HCT116 (cell line): ENCODE measurements around the gene CDK19. TPM values are rescaled to one million over a fixed set of nuclear protein-coding genes. Genes with fewer than 3 reads are reported as not detected.

Experiments used
- ATAC-seq: fragments of 200-7000 bp; cut with Tn5 transposase; 2 replicates; pipeline ENCODE4 v1.9.1; 2020; ENCODE audit warnings: mild to moderate bottlenecking, moderate library complexity
- BruUV-seq: library from RNA; stranded (reverse); fragments of 400-500 nt; replicated peaks from 2 replicates; lab custom pipeline; 2021; lab: Mats Ljungman, UMichigan
- CTCF ChIA-PET: fragments of 300-600 bp; sonication (Branson Sonifier 250); formaldehyde crosslinking; loops from one replicate; lab custom pipeline; 2021; ENCODE audit warnings: antibody characterized with exemption; lab: Charles Lee
- POLR2A ChIA-PET: fragments of 300-600, 350-600 bp; sonication (Branson Sonifier 250); formaldehyde crosslinking; loops from one replicate; lab custom pipeline; 2021; ENCODE audit warnings: antibody characterized with exemption; lab: Charles Lee
- RAD21 ChIA-PET, 2 experiments: fragments of 300-600 bp; sonication (Branson Sonifier 250); formaldehyde crosslinking; loops; one replicate each; lab custom pipeline; 2023; ENCODE audit warnings: low total read pairs in 2 of 2; ENCODE audit not compliant: uncharacterized antibody in 2 of 2, unreplicated experiment in 2 of 2, low non-redundant PET in 1 of 2; lab: Charles Lee
- DNase-seq: peaks from one replicate; pipeline ENCODE4 v3.0.0-alpha.2; 2010; ENCODE audit warnings: low read depth, low spot score
- H2AFZ ChIP-seq: fragments of 200-600 bp; shearing (Covaris generic), sonication (generic); 2 replicates; pipeline ENCODE4 v1.6.1; 2017; ENCODE audit warnings: low read depth, mixed run types, mixed read lengths, antibody characterized with exemption, low read length; ENCODE audit not compliant: poor library complexity, severe bottlenecking
- H3K27ac ChIP-seq: 2 replicates; pipeline ENCODE4 v1.5.1; 2012; ENCODE audit warnings: low read depth, low read length
- H3K27me3 ChIP-seq: fragments of 200-600 bp; sonication (generic); 2 replicates; pipeline ENCODE4 v1.6.1; 2016; ENCODE audit warnings: mixed run types, low read length, mixed read lengths; ENCODE audit not compliant: insufficient read depth
- H3K36me3 ChIP-seq, 2 experiments: fragments of 200-500 bp in 1 of 2; fragments of 200-600 bp in 1 of 2; sonication (Bioruptor generic) in 1 of 2; sonication (generic) in 1 of 2; 2 replicates each; pipeline versions ENCODE4 v1.5.1 to v1.6.1; 2014 to 2016; ENCODE audit warnings: low read length in 2 of 2, inconsistent platforms in 1 of 2, mixed read lengths in 1 of 2, mixed run types in 1 of 2; ENCODE audit not compliant: insufficient read depth in 2 of 2, control insufficient read depth in 1 of 2
- H3K4me1 ChIP-seq, 2 experiments: fragments of 200-600 bp in 1 of 2; sonication (generic) in 1 of 2; 2 replicates each; pipeline versions ENCODE4 v1.5.1 to v1.6.1; 2012 to 2017; ENCODE audit warnings: low read length in 2 of 2, inconsistent platforms in 1 of 2, mild to moderate bottlenecking in 1 of 2, mixed read lengths in 1 of 2, mixed run types in 1 of 2, moderate library complexity in 1 of 2; ENCODE audit not compliant: insufficient read depth in 2 of 2, control insufficient read depth in 1 of 2
- H3K4me2 ChIP-seq: fragments of 200-600 bp; sonication (generic); 2 replicates; pipeline ENCODE4 v1.6.1; 2017; ENCODE audit warnings: mixed run types, low read length, mixed read lengths
- H3K4me3 ChIP-seq, 2 experiments: fragments of 200-600 bp in 1 of 2; sonication (generic) in 1 of 2; replicated peaks in 1 of 2; 2 replicates each; pipeline ENCODE4 v1.5.1; 2011 to 2016; ENCODE audit warnings: low read length in 2 of 2, control low read depth in 1 of 2, low read depth in 1 of 2, mild to moderate bottlenecking in 1 of 2, mixed read lengths in 1 of 2, mixed run types in 1 of 2
- H3K79me2 ChIP-seq: fragments of 200-600 bp; sonication (generic); 2 replicates; pipeline ENCODE4 v1.6.1; 2017; ENCODE audit warnings: mild to moderate bottlenecking, mixed run types, low read length, moderate library complexity, mixed read lengths; ENCODE audit not compliant: insufficient read depth
- H3K9ac ChIP-seq: fragments of 200-600 bp; sonication (generic); 2 replicates; pipeline ENCODE4 v1.6.1; 2016; ENCODE audit warnings: low read length, mixed read lengths
- H3K9me2 ChIP-seq: fragments of 200-600 bp; sonication (generic), shearing (Covaris generic); 2 replicates; pipeline ENCODE4 v1.6.1; 2017; ENCODE audit warnings: mixed run types, mild to moderate bottlenecking, moderate library complexity; ENCODE audit not compliant: insufficient read depth
- H3K9me3 ChIP-seq, 2 experiments: fragments of 200-500 bp in 1 of 2; fragments of 200-600 bp in 1 of 2; sonication (Bioruptor generic) in 1 of 2; sonication (generic) in 1 of 2; 2 replicates each; pipeline ENCODE4 v1.6.1; 2014 to 2017; ENCODE audit warnings: low read length in 2 of 2, mixed read lengths in 2 of 2, inconsistent platforms in 1 of 2, low read depth in 1 of 2, mild to moderate bottlenecking in 1 of 2, mixed run types in 1 of 2, moderate library complexity in 1 of 2; ENCODE audit not compliant: control insufficient read depth in 1 of 2, insufficient read depth in 1 of 2
- H4K20me1 ChIP-seq: fragments of 200-600 bp; sonication (generic), shearing (Covaris generic); 2 replicates; pipeline ENCODE4 v1.6.1; 2017; ENCODE audit warnings: mixed run types, mild to moderate bottlenecking, moderate library complexity; ENCODE audit not compliant: insufficient read depth
- CEBPB ChIP-seq: IDR thresholded peaks from 2 replicates; pipeline ENCODE4 v1.6.1; 2012; ENCODE audit warnings: low read depth
- ELF1 ChIP-seq: IDR thresholded peaks from 2 replicates; pipeline ENCODE4 v1.6.1; 2012; ENCODE audit warnings: low read depth, borderline replicate concordance
- EZH2 ChIP-seq: fragments of 200-600 bp; sonication (generic); IDR thresholded peaks from 2 replicates; pipeline ENCODE4 v1.6.1; 2017; ENCODE audit warnings: antibody characterized with exemption, mixed run types
- POLR2A ChIP-seq: IDR thresholded peaks from 2 replicates; pipeline ENCODE4 v1.7.0; 2011; ENCODE audit warnings: borderline replicate concordance; ENCODE audit not compliant: insufficient read depth, insufficient read length; ENCODE audit errors: extremely low read depth
- POLR2AphosphoS5 ChIP-seq: IDR thresholded peaks from 2 replicates; pipeline ENCODE4 v1.6.1; 2011; ENCODE audit warnings: mild to moderate bottlenecking, low read depth, low read length, moderate library complexity
- SP1 ChIP-seq: IDR thresholded peaks from 2 replicates; pipeline ENCODE4 v1.6.1; 2012; ENCODE audit warnings: low read depth
- TCF7L2 ChIP-seq: IDR thresholded peaks from 2 replicates; pipeline ENCODE4 v1.7.0; 2011; ENCODE audit warnings: borderline replicate concordance, inconsistent platforms; ENCODE audit not compliant: insufficient read depth, insufficient read length; ENCODE audit errors: extremely low read depth
- ZFX ChIP-seq: fragments of 450-650 bp; IDR thresholded peaks from 2 replicates; pipeline ENCODE4 v1.6.1; 2017
- ZNF274 ChIP-seq: fragments of 200-500 bp; sonication (Bioruptor generic); IDR thresholded peaks from 2 replicates; pipeline ENCODE4 v1.6.1; 2014; ENCODE audit warnings: mild to moderate bottlenecking, low read depth, low read length, inconsistent platforms
- intact Hi-C: fragments of 100-400 bp; cut with micrococcal nuclease; formaldehyde crosslinking; loops from 2 replicates; pipeline ENCODE4 v1.10.0; 2022
- total RNA-seq: library from RNA; stranded (reverse); gene quantifications from one replicate; pipeline ENCODE4 v1.2.1, GENCODE V29; 2021; ENCODE audit not compliant: unreplicated experiment
- TF ChIP-seq, protein P1 (sequence below): IDR thresholded peaks from 2 replicates; pipeline ENCODE4 v1.6.1; 2012
- TF ChIP-seq, protein P2 (sequence below), 3 experiments: fragments of 200-600 bp in 1 of 3; sonication (generic) in 1 of 3; IDR thresholded peaks in 2 of 3; conservative IDR thresholded peaks in 1 of 3; 2 replicates each; pipeline ENCODE4 v1.5.1; 2012 to 2017; ENCODE audit warnings: low read depth in 2 of 3, low read length in 2 of 3, antibody characterized with exemption in 1 of 3, borderline replicate concordance in 1 of 3, control low read depth in 1 of 3, mild to moderate bottlenecking in 1 of 3, mixed read lengths in 1 of 3, mixed run types in 1 of 3, moderate library complexity in 1 of 3; ENCODE audit not compliant: insufficient read depth in 1 of 3

CDK19 gene
- total RNA-seq, 1 experiment from 2014 or later = 20.0 TPM

DNA sequence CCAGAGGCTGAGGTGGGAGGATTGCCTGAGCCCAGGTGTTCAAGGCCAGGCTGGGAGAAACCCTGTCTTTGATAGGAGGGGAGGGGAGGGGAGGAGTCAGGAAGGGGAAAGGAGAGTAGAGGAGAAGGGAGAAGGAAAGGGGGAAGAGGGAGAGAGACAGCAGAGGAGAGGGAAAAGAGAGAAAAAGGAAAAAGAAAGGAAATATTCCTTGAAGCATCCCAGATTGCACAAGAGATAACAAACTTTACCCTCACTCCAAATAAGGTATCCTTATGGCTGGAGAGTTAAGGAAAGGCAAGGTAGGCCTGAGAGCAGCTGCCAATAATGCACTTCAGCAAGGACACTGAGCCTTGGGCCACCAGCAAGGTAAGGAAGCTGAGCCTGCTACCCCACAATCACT is 172.6 kb downstream of the CDK19 start (continued):
- TF ChIP-seq CEBPB = no peak
- TF ChIP-seq POLR2AphosphoS5 = no peak
- no peak for TF ChIP-seq SP1

DNA sequence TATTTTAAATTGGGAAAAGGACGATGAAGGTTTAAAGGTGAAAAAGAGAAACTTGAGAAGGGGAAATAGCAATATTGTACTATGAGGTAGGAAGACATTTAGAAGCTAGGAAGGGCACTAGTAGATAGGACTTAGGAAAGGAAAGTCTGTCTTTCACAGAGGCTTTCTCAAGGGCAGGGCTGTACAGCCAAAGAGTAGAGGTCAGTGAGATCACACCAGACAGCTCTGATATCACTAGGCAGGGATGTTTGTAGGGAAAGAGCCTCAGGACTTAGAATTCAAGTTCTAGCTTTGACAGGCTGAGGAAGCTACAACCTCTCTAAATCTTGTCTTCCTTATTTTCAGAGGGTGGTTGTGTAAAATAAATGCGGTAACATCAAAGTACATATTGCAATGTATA is 178.5 kb downstream of the CDK19 start:
- ATAC-seq (no peak), DNase-seq (no peak)
- POLR2A ChIA-PET = no interaction called here
- Histone ChIP-seq H3K4me2 (no peak overlapping the region), H3K27me3 (no peaks in the 10 kb centered on the region), H3K79me2 (no peaks in the 10 kb centered on the region), H3K27ac (no peak overlapping the region), H2AFZ (no peak overlapping the region), H4K20me1 (no peaks in the 10 kb centered on the region), H3K9me3 (no peaks in the 10 kb centered on the region), H3K9ac (no peak overlapping the region), H3K4me3 (no peak overlapping the region), H3K9me2 (no peaks in the 10 kb centered on the region), H3K4me1 (no peaks in the 10 kb centered on the region), H3K36me3 (no peaks in the 10 kb centered on the region)
- CTCF ChIA-PET = no interaction called here
- no TSS peak for BruUV-seq
- RAD21 ChIA-PET = no interaction called here
- intact Hi-C loops = no loop called here
- TF ChIP-seq POLR2A = no peak
- TF ChIP-seq TCF7L2 = no peak
- TF ChIP-seq, protein P1, sequence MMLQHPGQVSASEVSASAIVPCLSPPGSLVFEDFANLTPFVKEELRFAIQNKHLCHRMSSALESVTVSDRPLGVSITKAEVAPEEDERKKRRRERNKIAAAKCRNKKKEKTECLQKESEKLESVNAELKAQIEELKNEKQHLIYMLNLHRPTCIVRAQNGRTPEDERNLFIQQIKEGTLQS = no peak

DNA sequence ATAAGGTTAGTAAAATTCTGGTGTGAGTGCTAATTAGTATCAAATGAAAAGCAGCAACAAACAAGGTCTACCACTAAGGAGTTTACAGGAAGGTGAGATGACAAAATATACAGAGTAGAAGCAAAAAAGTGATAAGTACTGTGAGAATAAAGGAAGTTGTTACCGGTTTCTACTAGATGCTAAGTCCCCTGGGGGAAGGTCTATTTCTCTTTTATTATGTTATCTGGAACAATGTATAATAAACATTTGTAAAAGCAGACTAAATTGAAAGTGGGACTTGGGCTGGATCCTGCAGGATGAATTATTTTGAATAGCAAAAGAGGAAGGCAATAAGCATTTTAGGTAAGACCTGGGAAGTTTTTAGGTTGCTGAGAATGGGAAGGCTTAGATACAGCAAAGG is 180.2 kb downstream of the CDK19 start:
- no peak overlapping the region for H2AFZ ChIP-seq
- ATAC-seq = no peak
- intact Hi-C loops = no loop called here

More for the DNA sequence above, 180.2 kb downstream of the CDK19 start:
- Histone ChIP-seq H3K79me2 (no peaks in the 10 kb centered on the region), H3K9me2 (no peaks in the 10 kb centered on the region), H3K9ac (no peak overlapping the region), H3K4me2 (no peak overlapping the region), H3K27ac (no peak overlapping the region), H4K20me1 (no peaks in the 10 kb centered on the region), H3K4me1 (no peaks in the 10 kb centered on the region), H3K9me3 (no peaks in the 10 kb centered on the region), H3K4me3 (no peak overlapping the region), H3K36me3 (no peaks in the 10 kb centered on the region), H3K27me3 (no peaks in the 10 kb centered on the region)
- DNase-seq = no peak
- RAD21 ChIA-PET = no interaction called here
- CTCF ChIA-PET = no interaction called here
- no TSS peak for BruUV-seq
- TF ChIP-seq ELF1 (no peak), TCF7L2 (no peak), ZNF274 (no peak), ZFX (no peak), EZH2 (no peak)
- TF ChIP-seq, protein P2, sequence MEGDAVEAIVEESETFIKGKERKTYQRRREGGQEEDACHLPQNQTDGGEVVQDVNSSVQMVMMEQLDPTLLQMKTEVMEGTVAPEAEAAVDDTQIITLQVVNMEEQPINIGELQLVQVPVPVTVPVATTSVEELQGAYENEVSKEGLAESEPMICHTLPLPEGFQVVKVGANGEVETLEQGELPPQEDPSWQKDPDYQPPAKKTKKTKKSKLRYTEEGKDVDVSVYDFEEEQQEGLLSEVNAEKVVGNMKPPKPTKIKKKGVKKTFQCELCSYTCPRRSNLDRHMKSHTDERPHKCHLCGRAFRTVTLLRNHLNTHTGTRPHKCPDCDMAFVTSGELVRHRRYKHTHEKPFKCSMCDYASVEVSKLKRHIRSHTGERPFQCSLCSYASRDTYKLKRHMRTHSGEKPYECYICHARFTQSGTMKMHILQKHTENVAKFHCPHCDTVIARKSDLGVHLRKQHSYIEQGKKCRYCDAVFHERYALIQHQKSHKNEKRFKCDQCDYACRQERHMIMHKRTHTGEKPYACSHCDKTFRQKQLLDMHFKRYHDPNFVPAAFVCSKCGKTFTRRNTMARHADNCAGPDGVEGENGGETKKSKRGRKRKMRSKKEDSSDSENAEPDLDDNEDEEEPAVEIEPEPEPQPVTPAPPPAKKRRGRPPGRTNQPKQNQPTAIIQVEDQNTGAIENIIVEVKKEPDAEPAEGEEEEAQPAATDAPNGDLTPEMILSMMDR (IDR thresholded peaks at IDR 0.05 in 2 of 3, conservative IDR thresholded peaks at IDR 0.05 in 1 of 3; ENCODE audit: borderline replicate concordance in 1 of 3, insufficient read depth in 1 of 3, low read depth in 2 of 3, low read length in 2 of 3) = no peak
- POLR2A ChIA-PET = no interaction called here
